Neuron (in vitro differentiated cells): ENCODE data around the gene CCDC107.
"Not testable (repeated sequence)": the region's sequence is repeated elsewhere in the genome, so short reads cannot be mapped to it uniquely, and the experiment has no call there.

ENCODE experiments used
- H2AFZ ChIP-seq: one replicate; pipeline ENCODE4 v1.6.1; 2013; ENCODE audit warnings: low read depth, mild to moderate bottlenecking, inconsistent platforms, low read length, moderate library complexity
- H3K27me3 ChIP-seq: one replicate; pipeline ENCODE4 v1.6.1; 2013; ENCODE audit warnings: low read length; ENCODE audit not compliant: insufficient read depth
- H3K36me3 ChIP-seq: one replicate; pipeline ENCODE4 v1.6.1; 2013; ENCODE audit warnings: low read length; ENCODE audit not compliant: insufficient read depth
- H3K4me1 ChIP-seq: one replicate; pipeline ENCODE4 v1.6.1; 2013; ENCODE audit warnings: low read length; ENCODE audit not compliant: insufficient read depth
- H3K4me3 ChIP-seq: 2 replicates; pipeline ENCODE4 v1.5.1; 2013; ENCODE audit warnings: mild to moderate bottlenecking, low read length, moderate library complexity
- H3K9me3 ChIP-seq: one replicate; pipeline ENCODE4 v1.6.1; 2013; ENCODE audit warnings: low read length

The CCDC107 gene

GRCh38 chr9:35645736-35646135, 12.4 kb upstream of the CCDC107 start:
- H3K27me3 ChIP-seq, H3K36me3 ChIP-seq, H3K9me3 ChIP-seq, H3K4me1 ChIP-seq, H2AFZ ChIP-seq: not testable (repeated sequence)
- H3K4me3 ChIP-seq, result peak overlapping the region; percentile 77

- Histone ChIP-seq H3K9me3 (no peaks in the 10 kb centered on the region), H3K27me3 (no peaks in the 10 kb centered on the region), H3K4me3 (peak overlapping the region; percentile 77), H3K4me1 (peaks cover 10% of the 10 kb centered on the region), H3K36me3 (no peaks in the 10 kb centered on the region), H2AFZ (peak overlapping the region; percentile 97)
These were observed 11.9 kb upstream of the CCDC107 start for GRCh38 chr9:35646153-35646532.

- H3K4me3 ChIP-seq, result peak overlapping the region; percentile 77
- H3K36me3 ChIP-seq, result no peaks in the 10 kb centered on the region
- H3K27me3 ChIP-seq, result no peaks in the 10 kb centered on the region
- H2AFZ ChIP-seq, result peak overlapping the region; percentile 97
- H3K4me1 ChIP-seq, result peaks cover 10% of the 10 kb centered on the region
- no peaks in the 10 kb centered on the region for H3K9me3 ChIP-seq
These were observed 11.4 kb upstream of the CCDC107 start for GRCh38 chr9:35646533-35647265.

GRCh38 chr9:35649431-35650340, 8.4 kb upstream of the CCDC107 start:
- Histone ChIP-seq H3K4me1 (peaks cover 10% of the 10 kb centered on the region), H2AFZ (no peak overlapping the region), H3K4me3 (no peak overlapping the region), H3K9me3 (no peaks in the 10 kb centered on the region), H3K27me3 (no peaks in the 10 kb centered on the region), H3K36me3 (no peaks in the 10 kb centered on the region)

- H3K4me1 ChIP-seq, result peaks cover 10% of the 10 kb centered on the region
- H3K27me3 ChIP-seq, result no peaks in the 10 kb centered on the region
- no peaks in the 10 kb centered on the region for H3K36me3 ChIP-seq
- no peaks in the 10 kb centered on the region for H3K9me3 ChIP-seq
- H2AFZ ChIP-seq, result no peak within 1 kb of the TSS
- no peak within 1 kb of the TSS for H3K4me3 ChIP-seq
These were observed 7.5 kb upstream of the CCDC107 start, which contains the start of gene SIT1 for GRCh38 chr9:35650341-35651158. TSS of gene SIT1 (minus strand) at chr9:35650931. CDS start at chr9:35650853, 78 bp downstream.

GRCh38 chr9:35651956-35652828, 5.9 kb upstream of the CCDC107 start:
- no peaks in the 10 kb centered on the region for H3K9me3 ChIP-seq
- H3K4me1 ChIP-seq, result peaks cover 7% of the 10 kb centered on the region
- no peaks in the 10 kb centered on the region for H3K27me3 ChIP-seq

GRCh38 chr9:35652829-35653209, 5.3 kb upstream of the CCDC107 start:
- no peaks in the 10 kb centered on the region for H3K9me3 ChIP-seq
- peaks cover 4% of the 10 kb centered on the region for H3K4me1 ChIP-seq
- no peaks in the 10 kb centered on the region for H3K36me3 ChIP-seq
- no peaks in the 10 kb centered on the region for H3K27me3 ChIP-seq
- no peak overlapping the region for H3K4me3 ChIP-seq
- H2AFZ ChIP-seq, result no peak overlapping the region

More at GRCh38 chr9:35651956-35652828, 5.9 kb upstream of the CCDC107 start:
- Histone ChIP-seq H2AFZ (no peak overlapping the region), H3K36me3 (no peaks in the 10 kb centered on the region), H3K4me3 (no peak overlapping the region)

- no peaks in the 10 kb centered on the region for H3K9me3 ChIP-seq
- H3K27me3 ChIP-seq, result no peaks in the 10 kb centered on the region
- H2AFZ ChIP-seq, result no peak overlapping the region
- peaks cover 4% of the 10 kb centered on the region for H3K4me1 ChIP-seq
- no peak overlapping the region for H3K4me3 ChIP-seq
- no peaks in the 10 kb centered on the region for H3K36me3 ChIP-seq
These were observed 4.5 kb upstream of the CCDC107 start for GRCh38 chr9:35653611-35654010.

- no peak overlapping the region for H3K4me3 ChIP-seq
These were observed 1.7 kb upstream of the CCDC107 start for GRCh38 chr9:35656348-35656747.

GRCh38 chr9:35656831-35657545, 1.1 kb upstream of the CCDC107 start:
- H3K4me1 ChIP-seq, result peaks cover 13% of the 10 kb centered on the region
- no peaks in the 10 kb centered on the region for H3K27me3 ChIP-seq
- H3K36me3 ChIP-seq, result peaks cover 20% of the 10 kb centered on the region
- peak overlapping the region; percentile 48 for H3K4me3 ChIP-seq
- no peaks in the 10 kb centered on the region for H3K9me3 ChIP-seq
- peak overlapping the region; percentile 56 for H2AFZ ChIP-seq

More at GRCh38 chr9:35656348-35656747, 1.7 kb upstream of the CCDC107 start:
- Histone ChIP-seq H3K9me3 (no peaks in the 10 kb centered on the region), H3K4me1 (peaks cover 13% of the 10 kb centered on the region), H3K36me3 (peaks cover 14% of the 10 kb centered on the region), H3K27me3 (no peaks in the 10 kb centered on the region), H2AFZ (no peak overlapping the region)

- Histone ChIP-seq H3K4me3 (peak within 1 kb of the TSS; percentile 86), H3K27me3 (no peaks in the 10 kb centered on the region)
These were observed 451 bp upstream of the CCDC107 start, which contains the start of gene RMRP for GRCh38 chr9:35657546-35658136. TSS of gene RMRP (minus strand) at chr9:35658019.

More at GRCh38 chr9:35657546-35658136, 451 bp upstream of the CCDC107 start, which contains the start of gene RMRP:
- H2AFZ ChIP-seq, result peak within 1 kb of the TSS; percentile 56
- H3K9me3 ChIP-seq, result no peaks in the 10 kb centered on the region
- H3K36me3 ChIP-seq, result peaks cover 21% of the 10 kb centered on the region
- H3K4me1 ChIP-seq, result peaks cover 13% of the 10 kb centered on the region
